ENCODE results near the gene ZNF865.

- no peak for TF ChIP-seq CTCF (IDR thresholded peaks at IDR 0.05)
- TF ChIP-seq EP300 (IDR thresholded peaks at IDR 0.05): no peak
- no peak for TF ChIP-seq POLR2A (IDR thresholded peaks at IDR 0.05)
Observed at GRCh38 chr19:55649268-55650125, 44.0 kb downstream of the ZNF865 start.
